ENCODE results near the gene ITGAL. TPM values are rescaled to one million over a fixed set of nuclear protein-coding genes. Genes with fewer than 3 reads are reported as not detected.
A peak's percentile ranks its signal among the peaks of the same experiment; 100 is the strongest.

Gene ITGAL
- total RNA-seq, 1 experiment from 2014 or later: not detected

DNA sequence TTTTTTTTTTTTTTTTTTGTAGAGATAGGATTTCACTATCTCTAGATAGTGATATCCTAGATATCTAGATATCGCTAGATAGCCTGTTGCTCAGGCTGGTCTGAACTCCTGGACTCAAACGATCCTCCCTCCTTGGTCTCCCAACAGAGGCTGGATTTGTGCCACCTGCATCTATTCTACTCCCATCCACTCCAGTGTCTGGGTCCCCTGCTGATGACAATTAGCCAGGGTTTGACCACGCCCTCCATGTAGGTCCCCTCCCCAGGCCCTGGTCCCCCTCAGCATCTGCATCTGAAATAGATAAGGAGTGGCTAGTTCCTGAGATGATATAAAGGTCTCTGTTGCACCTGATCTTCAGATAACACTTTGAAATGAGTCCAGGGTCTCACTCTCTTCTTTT, 96.7 kb downstream of the ITGAL start:
- Histone ChIP-seq H2AFZ (ENCODE audit: low read length) (no peak overlapping the region), H2BK20ac (ENCODE audit: low read depth, low read length, poor library complexity, severe bottlenecking) (no peak overlapping the region), H2BK5ac (ENCODE audit: insufficient read length, low read length) (no peak overlapping the region), H3K14ac (ENCODE audit: insufficient read depth, low read length) (no peak overlapping the region), H4K20me1 (ENCODE audit: control insufficient read depth, insufficient read depth, insufficient read length) (no peaks in the 10 kb centered on the region), H3K79me1 (ENCODE audit: insufficient read depth, low read depth, low read length, poor library complexity, severe bottlenecking) (no peaks in the 10 kb centered on the region), H2BK15ac (ENCODE audit: low read depth, low read length) (no peak overlapping the region), H3K4ac (ENCODE audit: low read depth, low read length) (no peak overlapping the region), H3K9ac (ENCODE audit: extremely low read depth, insufficient read length, low read length) (no peak overlapping the region), H2AK5ac (ENCODE audit: insufficient read length, low read length) (no peak overlapping the region), H3K27me3 (ENCODE audit: insufficient read depth, low read length) (no peaks in the 10 kb centered on the region), H3K9me3 (ENCODE audit: control insufficient read depth, low read depth, low read length) (no peaks in the 10 kb centered on the region), H4K8ac (replicated peaks; ENCODE audit: insufficient read length, low read depth, low read length) (no peak overlapping the region), H3K27ac (ENCODE audit: insufficient read length, low read depth, low read length) (no peak overlapping the region), H3T11ph (ENCODE audit: low read length) (no peak overlapping the region), H3K4me1 (ENCODE audit: insufficient read depth, low read length) (no peaks in the 10 kb centered on the region; the same call in 1 of the 2 replicates), H2BK12ac (ENCODE audit: insufficient read length, low read depth, low read length) (no peak overlapping the region), H3K56ac (ENCODE audit: insufficient read length, low read depth, low read length) (no peak overlapping the region), H4K5ac (ENCODE audit: insufficient read length, low read depth, low read length) (no peak overlapping the region), H3K79me2 (ENCODE audit: insufficient read depth, low read length) (no peaks in the 10 kb centered on the region), H3K23ac (ENCODE audit: insufficient read length, low read depth, low read length) (no peak overlapping the region), H3K23me2 (ENCODE audit: insufficient read length, low read depth, low read length, poor library complexity, severe bottlenecking) (peaks cover 16% of the 10 kb centered on the region), H2BK120ac (ENCODE audit: low read depth, low read length, poor library complexity, severe bottlenecking) (no peak overlapping the region), H3K4me2 (ENCODE audit: insufficient read depth, insufficient read length, low read length) (no peak overlapping the region), H3K18ac (ENCODE audit: insufficient read length, low read depth, low read length) (no peak overlapping the region), H4K91ac (ENCODE audit: insufficient read length, low read depth, low read length) (no peak overlapping the region)
- H3K27me3 Mint-ChIP-seq (ENCODE audit: low read depth): peaks cover 12% of the 10 kb centered on the region
- WGBS (ENCODE audit: extremely low coverage, insufficient read length, low lambda C conversion rate): no CpG with 5 or more reads among the region's 3 CpGs
- no peak for DNase-seq
- no peaks in the 10 kb centered on the region for H3K9me3 Mint-ChIP-seq
- no peak overlapping the region for H3K27ac Mint-ChIP-seq
- TF ChIP-seq, protein P1, sequence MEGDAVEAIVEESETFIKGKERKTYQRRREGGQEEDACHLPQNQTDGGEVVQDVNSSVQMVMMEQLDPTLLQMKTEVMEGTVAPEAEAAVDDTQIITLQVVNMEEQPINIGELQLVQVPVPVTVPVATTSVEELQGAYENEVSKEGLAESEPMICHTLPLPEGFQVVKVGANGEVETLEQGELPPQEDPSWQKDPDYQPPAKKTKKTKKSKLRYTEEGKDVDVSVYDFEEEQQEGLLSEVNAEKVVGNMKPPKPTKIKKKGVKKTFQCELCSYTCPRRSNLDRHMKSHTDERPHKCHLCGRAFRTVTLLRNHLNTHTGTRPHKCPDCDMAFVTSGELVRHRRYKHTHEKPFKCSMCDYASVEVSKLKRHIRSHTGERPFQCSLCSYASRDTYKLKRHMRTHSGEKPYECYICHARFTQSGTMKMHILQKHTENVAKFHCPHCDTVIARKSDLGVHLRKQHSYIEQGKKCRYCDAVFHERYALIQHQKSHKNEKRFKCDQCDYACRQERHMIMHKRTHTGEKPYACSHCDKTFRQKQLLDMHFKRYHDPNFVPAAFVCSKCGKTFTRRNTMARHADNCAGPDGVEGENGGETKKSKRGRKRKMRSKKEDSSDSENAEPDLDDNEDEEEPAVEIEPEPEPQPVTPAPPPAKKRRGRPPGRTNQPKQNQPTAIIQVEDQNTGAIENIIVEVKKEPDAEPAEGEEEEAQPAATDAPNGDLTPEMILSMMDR (conservative IDR thresholded peaks at IDR 0.05): no peak
- no peaks in the 10 kb centered on the region for H3K36me3 Mint-ChIP-seq (ENCODE audit: insufficient read depth in 1 of 3, low read depth in 3 of 3)
- H3K4me3 Mint-ChIP-seq: peak overlapping the region in 1 of 2 experiments; percentile 40; a peak in 1 of 5 replicates
- peaks cover 13 to 22% of the 10 kb centered on the region in 2 experiments for H3K4me1 Mint-ChIP-seq

Measured in H9 (cell line).